GM21825 (cell line): Measurements from ENCODE around the gene ABHD12.

Experiments
- ATAC-seq: cut with Tn5 transposase; IDR thresholded peaks from one replicate; pipeline ENCODE4 v1.9.1; 2021; ENCODE audit warnings: mild to moderate bottlenecking, moderate library complexity; ENCODE audit not compliant: unreplicated experiment

The ABHD12 gene

GRCh38 chr20:25382704-25383370, 7.8 kb downstream of the ABHD12 start:
- ATAC-seq: no peak

- ATAC-seq: no peak
These were observed 9.6 kb downstream of the ABHD12 start for GRCh38 chr20:25380945-25381614.

GRCh38 chr20:25378884-25379733, 11.5 kb downstream of the ABHD12 start:
- ATAC-seq: no peak

- no peak for ATAC-seq
These were observed 12.3 kb downstream of the ABHD12 start for GRCh38 chr20:25378189-25378883.

GRCh38 chr20:25376886-25377285, 13.7 kb downstream of the ABHD12 start:
- ATAC-seq: no peak

GRCh38 chr20:25376236-25376635, 14.4 kb downstream of the ABHD12 start:
- no peak for ATAC-seq

- no peak for ATAC-seq
These were observed 15.8 kb downstream of the ABHD12 start for GRCh38 chr20:25374842-25375241.

GRCh38 chr20:25372584-25373336, 17.9 kb downstream of the ABHD12 start:
- ATAC-seq: no peak

- no peak for ATAC-seq
These were observed 20.7 kb downstream of the ABHD12 start for GRCh38 chr20:25369971-25370370.

- ATAC-seq: no peak
These were observed 21.1 kb downstream of the ABHD12 start for GRCh38 chr20:25369529-25369928.

- no peak for ATAC-seq
These were observed 21.7 kb downstream of the ABHD12 start for GRCh38 chr20:25368976-25369375.

GRCh38 chr20:25368526-25368925, 22.1 kb downstream of the ABHD12 start:
- ATAC-seq: no peak

- no peak for ATAC-seq
These were observed 25.5 kb downstream of the ABHD12 start for GRCh38 chr20:25364879-25365699.

GRCh38 chr20:25364180-25364788, 26.4 kb downstream of the ABHD12 start:
- ATAC-seq: no peak

GRCh38 chr20:25361287-25361683, 29.4 kb downstream of the ABHD12 start:
- ATAC-seq: peak; percentile 22

- ATAC-seq: peak; percentile 51
These were observed 29.9 kb downstream of the ABHD12 start for GRCh38 chr20:25360631-25361286.

- ATAC-seq: no peak
These were observed 34.2 kb downstream of the ABHD12 start for GRCh38 chr20:25356271-25356933.

GRCh38 chr20:25355866-25356265, 34.8 kb downstream of the ABHD12 start:
- no peak for ATAC-seq
